LNCaP clone FGC (cell line): ENCODE results near the gene CCL22.

Experiments used
- DNase-seq: peaks from one replicate; pipeline ENCODE4 v3.0.0-alpha.2; 2011; ENCODE audit warnings: low read depth
- H3K4me3 ChIP-seq: 2 replicates; pipeline ENCODE4 v1.5.1; 2011; ENCODE audit warnings: mild to moderate bottlenecking, low read depth, low read length, control low read depth
- CTCF ChIP-seq: IDR thresholded peaks from 2 replicates; pipeline ENCODE4 v1.5.1; 2012; ENCODE audit warnings: mild to moderate bottlenecking; ENCODE audit not compliant: control insufficient read depth, insufficient read depth; ENCODE audit errors: extremely low read depth

Gene CCL22

GRCh38 chr16:57364143-57364542, 5.6 kb downstream of the CCL22 start:
- no peak for TF ChIP-seq CTCF
- no peak for DNase-seq
- no peak overlapping the region for H3K4me3 ChIP-seq

- DNase-seq: no peak
- no peak overlapping the region for H3K4me3 ChIP-seq
- no peak for TF ChIP-seq CTCF
These were observed 8.0 kb downstream of the CCL22 start for GRCh38 chr16:57366544-57367040.

- no peak overlapping the region for H3K4me3 ChIP-seq
- DNase-seq: peak; percentile 78
- TF ChIP-seq CTCF: no peak
These were observed 8.7 kb downstream of the CCL22 start for GRCh38 chr16:57367116-57367752.

- DNase-seq: no peak
- H3K4me3 ChIP-seq: no peak overlapping the region
- TF ChIP-seq CTCF: no peak
These were observed 13.2 kb downstream of the CCL22 start for GRCh38 chr16:57371494-57372371.

GRCh38 chr16:57372372-57373116, 14.0 kb downstream of the CCL22 start, which contains the start of gene CX3CL1:
Gene CX3CL1 (plus strand): TSS chr16:57372490. CDS start chr16:57372569, 79 bp downstream.
- TF ChIP-seq CTCF: no peak
- no peak for DNase-seq
- no peak within 1 kb of the TSS for H3K4me3 ChIP-seq

- no peak for TF ChIP-seq CTCF
- no peak for DNase-seq
- H3K4me3 ChIP-seq: no peak overlapping the region
These were observed 14.7 kb downstream of the CCL22 start for GRCh38 chr16:57373117-57373947.
